ENCODE data around the gene INPP4A.

GRCh38 chr2:98442488-98442887 is 2.2 kb upstream of the INPP4A start:
- TF ChIP-seq, protein P1, sequence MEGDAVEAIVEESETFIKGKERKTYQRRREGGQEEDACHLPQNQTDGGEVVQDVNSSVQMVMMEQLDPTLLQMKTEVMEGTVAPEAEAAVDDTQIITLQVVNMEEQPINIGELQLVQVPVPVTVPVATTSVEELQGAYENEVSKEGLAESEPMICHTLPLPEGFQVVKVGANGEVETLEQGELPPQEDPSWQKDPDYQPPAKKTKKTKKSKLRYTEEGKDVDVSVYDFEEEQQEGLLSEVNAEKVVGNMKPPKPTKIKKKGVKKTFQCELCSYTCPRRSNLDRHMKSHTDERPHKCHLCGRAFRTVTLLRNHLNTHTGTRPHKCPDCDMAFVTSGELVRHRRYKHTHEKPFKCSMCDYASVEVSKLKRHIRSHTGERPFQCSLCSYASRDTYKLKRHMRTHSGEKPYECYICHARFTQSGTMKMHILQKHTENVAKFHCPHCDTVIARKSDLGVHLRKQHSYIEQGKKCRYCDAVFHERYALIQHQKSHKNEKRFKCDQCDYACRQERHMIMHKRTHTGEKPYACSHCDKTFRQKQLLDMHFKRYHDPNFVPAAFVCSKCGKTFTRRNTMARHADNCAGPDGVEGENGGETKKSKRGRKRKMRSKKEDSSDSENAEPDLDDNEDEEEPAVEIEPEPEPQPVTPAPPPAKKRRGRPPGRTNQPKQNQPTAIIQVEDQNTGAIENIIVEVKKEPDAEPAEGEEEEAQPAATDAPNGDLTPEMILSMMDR (optimal IDR thresholded peaks at IDR 0.05 in 1 of 3, IDR thresholded peaks at IDR 0.05 in 1 of 3, conservative IDR thresholded peaks at IDR 0.05 in 1 of 3; ENCODE audit: extremely low read depth in 1 of 3, insufficient read depth in 2 of 3, low read length in 3 of 3), result no peak
- no peak for TF ChIP-seq EZH2 (IDR thresholded peaks at IDR 0.05; ENCODE audit: low read length)
